Esophagus squamous epithelium (tissue), 5 donors: ENCODE measurements around the gene ALDH4A1. TPM values are rescaled to one million over a fixed set of nuclear protein-coding genes. Genes with fewer than 3 reads are reported as not detected.
"Not testable (repeated sequence)": the region's sequence is repeated elsewhere in the genome, so short reads cannot be mapped to it uniquely, and the experiment has no call there.

Experiments
- DNase-seq: peaks from one replicate; lab custom pipeline; 2025; lab: John Stamatoyannopoulos, UW
- H3K27ac ChIP-seq, 4 donors: fragments of 200-600 bp; sonication (generic); one replicate each; pipeline ENCODE4 v1.5.1; 2016 to 2019; ENCODE audit warnings: mild to moderate bottlenecking in 1 of 4
- H3K27me3 ChIP-seq, 4 donors: fragments of 200-600 bp; sonication (generic); 1 replicate in 3 of 4; 2 replicates in 1 of 4; pipeline versions ENCODE4 v1.5.1 to v1.6.0; 2017 to 2021; ENCODE audit warnings: antibody characterized with exemption in 1 of 4
- H3K36me3 ChIP-seq, 3 donors: fragments of 200-600 bp; sonication (generic); one replicate each; pipeline ENCODE4 v1.5.1; 2016 to 2019
- H3K4me1 ChIP-seq, 3 donors: fragments of 200-600 bp; sonication (generic); one replicate each; pipeline ENCODE4 v1.5.1; 2017 to 2019
- H3K4me3 ChIP-seq, 4 donors: fragments of 200-600 bp; sonication (generic); 1 replicate in 3 of 4; 2 replicates in 1 of 4; pipeline ENCODE4 v1.5.1; 2016 to 2019; ENCODE audit warnings: mild to moderate bottlenecking in 2 of 4, moderate library complexity in 1 of 4
- H3K9me3 ChIP-seq, 3 donors: fragments of 200-600 bp; sonication (generic); one replicate each; pipeline ENCODE4 v1.5.1; 2016 to 2019
- POLR2A ChIP-seq, 4 donors: fragments of 450-650 bp; IDR thresholded peaks; one replicate each; pipeline ENCODE4 v1.6.1; 2017; ENCODE audit warnings: antibody characterized with exemption in 4 of 4, mild to moderate bottlenecking in 4 of 4, moderate library complexity in 3 of 4
- WGBS, 2 donors: methylation state at CpG; one replicate each; pipeline ENCODE4 v1.1.5; 2018; 5-methylcytosine and 5-hydroxymethylcytosine counted together
- intact Hi-C: fragments of 100-400 bp; cut with DNase I; formaldehyde crosslinking; loops from one replicate; pipeline ENCODE4 v1.15.0; 2022
- total RNA-seq, 4 donors: library from RNA; depleted of rRNA; stranded (reverse); fragments of >200 nt; gene quantifications; one replicate each; pipeline ENCODE4 v1.1.0, GENCODE V29; 2016
- TF ChIP-seq, protein P1 (sequence below), 6 experiments: fragments of 450-650 bp in 4 of 6; fragments of 200-600 bp in 2 of 6; sonication (generic) in 2 of 6; IDR thresholded peaks; one replicate each; pipeline ENCODE4 v1.5.1; 2016 to 2019; ENCODE audit warnings: antibody characterized with exemption in 6 of 6, mild to moderate bottlenecking in 4 of 6, moderate library complexity in 4 of 6
- donor health status: DM: yes; HTN: yes; CAD: no.

The ALDH4A1 gene
- total RNA-seq, 4 donors from 2014 or later, result 36.7 to 59.1 (median 50.3) TPM

DNA sequence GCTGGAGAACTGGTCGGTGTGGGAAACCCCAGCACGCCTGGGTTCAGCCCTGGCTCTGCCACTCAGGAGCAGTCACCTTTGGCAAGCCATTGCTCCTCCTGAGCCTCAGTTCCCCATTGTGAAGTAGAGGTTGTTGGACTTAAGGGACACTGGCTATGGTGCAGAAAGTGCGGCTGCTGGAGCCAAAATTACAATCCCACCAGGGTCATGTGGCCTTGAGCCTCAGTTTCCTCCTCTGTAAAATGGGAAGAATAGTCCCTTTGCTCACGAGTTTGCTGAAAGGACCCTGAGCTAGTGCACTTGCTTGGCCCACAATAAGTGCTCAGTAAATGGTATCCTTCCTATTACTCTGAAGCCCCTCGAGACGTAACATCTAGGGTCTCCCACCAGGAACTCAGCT, 28.3 kb downstream of the ALDH4A1 start:
- intact Hi-C loops, result no loop called here
- Histone ChIP-seq H3K27ac (no peak overlapping the region), H3K27me3 (peaks cover 0 to 1% (median 0%) of the 10 kb centered on the region in 4 donors), H3K36me3 (peaks cover 0 to 64% (median 0%) of the 10 kb centered on the region in 3 donors), H3K4me1 (peaks cover 0 to 11% (median 0%) of the 10 kb centered on the region in 3 donors), H3K9me3 (no peaks in the 10 kb centered on the region), H3K4me3 (no peak overlapping the region)
- 85 to 92% methylated on average over 3 to 4 of the region's 6 CpGs for WGBS, 2 donors
- DNase-seq, result no peak
- no peak for TF ChIP-seq POLR2A (IDR thresholded peaks at IDR 0.05)
- TF ChIP-seq, protein P1, sequence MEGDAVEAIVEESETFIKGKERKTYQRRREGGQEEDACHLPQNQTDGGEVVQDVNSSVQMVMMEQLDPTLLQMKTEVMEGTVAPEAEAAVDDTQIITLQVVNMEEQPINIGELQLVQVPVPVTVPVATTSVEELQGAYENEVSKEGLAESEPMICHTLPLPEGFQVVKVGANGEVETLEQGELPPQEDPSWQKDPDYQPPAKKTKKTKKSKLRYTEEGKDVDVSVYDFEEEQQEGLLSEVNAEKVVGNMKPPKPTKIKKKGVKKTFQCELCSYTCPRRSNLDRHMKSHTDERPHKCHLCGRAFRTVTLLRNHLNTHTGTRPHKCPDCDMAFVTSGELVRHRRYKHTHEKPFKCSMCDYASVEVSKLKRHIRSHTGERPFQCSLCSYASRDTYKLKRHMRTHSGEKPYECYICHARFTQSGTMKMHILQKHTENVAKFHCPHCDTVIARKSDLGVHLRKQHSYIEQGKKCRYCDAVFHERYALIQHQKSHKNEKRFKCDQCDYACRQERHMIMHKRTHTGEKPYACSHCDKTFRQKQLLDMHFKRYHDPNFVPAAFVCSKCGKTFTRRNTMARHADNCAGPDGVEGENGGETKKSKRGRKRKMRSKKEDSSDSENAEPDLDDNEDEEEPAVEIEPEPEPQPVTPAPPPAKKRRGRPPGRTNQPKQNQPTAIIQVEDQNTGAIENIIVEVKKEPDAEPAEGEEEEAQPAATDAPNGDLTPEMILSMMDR (IDR thresholded peaks at IDR 0.05), result no peak

DNA sequence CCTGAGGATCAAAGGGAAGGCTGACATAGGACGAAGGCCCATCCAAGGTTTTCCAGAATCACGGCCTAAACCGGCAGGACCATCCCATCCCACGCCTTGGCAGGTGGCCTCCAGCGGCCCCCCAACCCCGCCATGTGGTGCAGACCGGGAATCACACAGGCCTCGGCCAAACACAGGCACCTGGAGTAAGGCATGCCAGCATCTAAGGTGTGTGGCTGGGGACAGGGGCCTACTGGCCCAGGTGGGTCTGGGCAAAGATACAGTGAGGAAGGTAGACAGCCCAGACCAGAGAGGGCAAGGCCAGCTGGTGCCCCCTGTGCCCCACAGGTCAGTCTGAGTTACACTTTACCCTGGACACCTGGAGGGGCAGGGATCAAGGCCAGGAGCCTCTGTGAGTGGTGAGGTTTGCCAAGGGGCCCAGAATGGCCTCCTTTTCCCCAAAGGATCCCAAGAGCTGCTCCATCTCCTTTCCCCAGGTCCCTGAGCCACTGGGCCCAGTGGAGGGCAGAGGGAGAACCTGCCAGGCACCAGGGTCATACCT, 30.2 kb downstream of the ALDH4A1 start:
- intact Hi-C loops, result no loop called here
- Histone ChIP-seq H3K36me3 (peaks cover 0 to 58% (median 0%) of the 10 kb centered on the region in 3 donors), H3K4me1 (peaks cover 0 to 10% (median 0%) of the 10 kb centered on the region in 3 donors), H3K4me3 (no peak overlapping the region), H3K27me3 (peaks cover 0 to 16% (median 0%) of the 10 kb centered on the region in 4 donors), H3K27ac (no peak overlapping the region), H3K9me3 (no peaks in the 10 kb centered on the region)
- no peak for DNase-seq
- TF ChIP-seq, protein P1 (IDR thresholded peaks at IDR 0.05), result no peak
- no peak for TF ChIP-seq POLR2A (IDR thresholded peaks at IDR 0.05)
- WGBS, 2 donors, result 78% methylated on average over 5 of the region's 8 CpGs; no CpG with 5 or more reads in 1 of the 2 donors

DNA sequence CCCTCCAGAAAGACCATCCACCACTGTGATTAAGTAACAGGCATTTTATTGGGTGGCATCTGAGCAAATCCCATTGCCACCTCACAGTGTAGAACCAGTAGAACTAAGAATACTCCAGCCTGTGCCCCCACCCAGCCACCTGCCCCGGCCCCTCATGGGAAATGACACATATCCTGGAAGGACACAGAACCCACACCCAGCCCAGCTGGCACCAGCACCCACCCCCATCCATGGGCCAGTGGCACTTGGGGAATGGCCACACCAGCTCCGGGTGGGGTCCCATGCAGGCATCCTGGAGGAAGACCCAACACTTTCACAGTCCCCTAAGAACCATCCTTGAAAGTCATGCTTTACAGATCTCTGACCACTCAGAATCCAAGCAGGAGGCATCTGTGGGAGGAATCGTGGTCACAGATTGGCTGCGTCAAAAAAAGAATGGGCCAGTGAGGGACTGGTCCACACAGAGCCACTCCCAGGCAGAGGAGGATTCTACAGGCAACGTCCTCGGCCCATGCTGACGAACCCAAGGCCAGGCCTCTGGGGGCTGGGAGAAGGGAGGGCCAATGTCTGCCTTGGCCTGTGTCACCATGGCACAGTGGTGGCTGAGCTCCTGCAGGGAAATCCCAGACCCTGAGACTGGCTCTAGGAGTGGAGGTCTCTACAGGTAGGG, 30.8 kb downstream of the ALDH4A1 start:
- Histone ChIP-seq H3K27me3 (peaks cover 0 to 17% (median 0%) of the 10 kb centered on the region in 4 donors), H3K27ac (no peak overlapping the region), H3K4me1 (peaks cover 0 to 10% (median 0%) of the 10 kb centered on the region in 3 donors), H3K9me3 (no peaks in the 10 kb centered on the region), H3K4me3 (no peak overlapping the region), H3K36me3 (peaks cover 0 to 52% (median 0%) of the 10 kb centered on the region in 3 donors)
- DNase-seq, result no peak
- intact Hi-C loops, result no loop called here
- TF ChIP-seq, protein P1 (IDR thresholded peaks at IDR 0.05), result no peak
- no peak for TF ChIP-seq POLR2A (IDR thresholded peaks at IDR 0.05)
- WGBS, 2 donors, result 80 to 100% methylated on average over 1 to 2 of the region's 7 CpGs

DNA sequence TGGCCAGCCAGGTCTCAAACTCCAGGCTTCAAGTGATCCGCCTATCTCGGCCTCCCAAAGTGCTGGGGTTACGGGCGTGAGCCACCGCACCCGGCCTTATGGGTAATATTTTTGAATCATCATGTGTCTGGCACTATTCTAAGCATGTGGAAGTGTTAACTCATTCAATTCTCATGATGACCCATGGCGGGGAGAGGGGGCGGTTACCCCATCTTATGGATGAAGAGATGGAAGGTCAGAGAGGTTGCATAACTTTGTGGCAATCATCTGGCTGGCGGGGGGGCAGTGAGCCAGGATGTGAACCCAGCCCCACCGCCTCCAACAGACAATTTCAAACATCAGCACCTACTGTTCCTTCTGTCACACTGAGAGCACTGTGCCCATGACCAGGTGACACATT, 31.4 kb downstream of the ALDH4A1 start:
- no peak overlapping the region for H3K27ac ChIP-seq
- TF ChIP-seq, protein P1 (IDR thresholded peaks at IDR 0.05), result no peak
- intact Hi-C loops, result no loop called here
- H3K9me3 ChIP-seq, result no peaks in the 10 kb centered on the region
- peaks cover 0 to 10% (median 0%) of the 10 kb centered on the region in 3 donors for H3K4me1 ChIP-seq
- H3K4me3 ChIP-seq, result no peak overlapping the region
- 73 to 93% methylated on average over 7 to 10 of the region's 10 CpGs for WGBS, 2 donors
- no peak for DNase-seq
- H3K36me3 ChIP-seq, result peaks cover 0 to 46% (median 0%) of the 10 kb centered on the region in 3 donors
- peaks cover 0 to 21% (median 0%) of the 10 kb centered on the region in 4 donors for H3K27me3 ChIP-seq

DNA sequence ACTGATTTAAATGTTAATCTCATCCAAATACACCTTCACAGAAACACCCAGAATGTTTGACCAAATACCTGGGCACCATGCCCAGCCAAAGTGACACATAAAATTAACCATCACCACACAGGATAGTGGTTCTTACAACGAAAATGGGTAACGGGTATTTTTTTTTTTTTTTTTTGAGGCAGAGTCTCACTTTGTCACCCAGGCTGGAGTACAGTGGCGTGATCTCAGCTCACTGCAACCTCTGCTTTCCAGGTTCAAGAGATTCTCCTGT, 31.8 kb downstream of the ALDH4A1 start:
- H3K36me3 ChIP-seq, result peaks cover 0 to 44% (median 0%) of the 10 kb centered on the region in 3 donors
- H3K27ac ChIP-seq, H3K4me3 ChIP-seq, H3K9me3 ChIP-seq, intact Hi-C loops, H3K4me1 ChIP-seq, DNase-seq: not testable (repeated sequence)
- WGBS, 2 donors, result 54 to 65% methylated on average over 3 of the region's 3 CpGs
- H3K27me3 ChIP-seq, result peaks cover 0 to 26% (median 0%) of the 10 kb centered on the region in 4 donors
